GM12801 (cell line): ENCODE results near the gene LONRF2.

ENCODE experiments used
- TF ChIP-seq, protein P1 (sequence below): IDR thresholded peaks from one replicate; pipeline ENCODE4 v1.5.1; 2011; ENCODE audit warnings: control low read depth; ENCODE audit not compliant: insufficient read length; ENCODE audit errors: extremely low read depth

LONRF2 gene

GRCh38 chr2:100294162-100294497 lies 28.2 kb downstream of the LONRF2 start:
- TF ChIP-seq, protein P1, sequence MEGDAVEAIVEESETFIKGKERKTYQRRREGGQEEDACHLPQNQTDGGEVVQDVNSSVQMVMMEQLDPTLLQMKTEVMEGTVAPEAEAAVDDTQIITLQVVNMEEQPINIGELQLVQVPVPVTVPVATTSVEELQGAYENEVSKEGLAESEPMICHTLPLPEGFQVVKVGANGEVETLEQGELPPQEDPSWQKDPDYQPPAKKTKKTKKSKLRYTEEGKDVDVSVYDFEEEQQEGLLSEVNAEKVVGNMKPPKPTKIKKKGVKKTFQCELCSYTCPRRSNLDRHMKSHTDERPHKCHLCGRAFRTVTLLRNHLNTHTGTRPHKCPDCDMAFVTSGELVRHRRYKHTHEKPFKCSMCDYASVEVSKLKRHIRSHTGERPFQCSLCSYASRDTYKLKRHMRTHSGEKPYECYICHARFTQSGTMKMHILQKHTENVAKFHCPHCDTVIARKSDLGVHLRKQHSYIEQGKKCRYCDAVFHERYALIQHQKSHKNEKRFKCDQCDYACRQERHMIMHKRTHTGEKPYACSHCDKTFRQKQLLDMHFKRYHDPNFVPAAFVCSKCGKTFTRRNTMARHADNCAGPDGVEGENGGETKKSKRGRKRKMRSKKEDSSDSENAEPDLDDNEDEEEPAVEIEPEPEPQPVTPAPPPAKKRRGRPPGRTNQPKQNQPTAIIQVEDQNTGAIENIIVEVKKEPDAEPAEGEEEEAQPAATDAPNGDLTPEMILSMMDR: no peak

GRCh38 chr2:100293341-100294161 lies 28.8 kb downstream of the LONRF2 start:
- TF ChIP-seq, protein P1: no peak

DNA sequence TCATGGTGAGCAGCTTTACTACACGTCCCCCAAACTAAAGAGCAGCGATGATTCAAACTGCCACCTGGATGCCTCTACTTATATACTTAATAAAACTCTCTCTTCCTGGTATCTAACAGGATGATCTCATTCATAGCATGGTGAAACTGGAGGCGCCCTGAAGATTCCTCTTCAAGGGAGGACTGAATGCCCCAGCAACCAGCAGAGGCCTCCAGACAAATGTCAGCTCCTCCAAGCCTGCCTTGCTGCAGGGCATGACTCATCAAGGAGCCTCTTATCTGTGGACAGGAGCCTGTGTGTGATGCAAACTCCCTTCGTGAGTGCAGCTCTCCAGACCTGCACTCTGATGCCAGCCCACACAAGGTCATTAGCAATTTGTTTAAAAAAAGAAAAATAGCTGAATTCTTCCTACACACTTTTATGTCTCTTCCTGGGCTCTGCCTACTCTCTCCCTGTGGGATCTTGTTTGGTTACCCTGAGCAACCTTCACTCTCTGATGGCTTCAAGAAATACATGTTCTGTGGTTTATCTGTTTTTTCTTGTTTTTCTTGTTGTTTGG lies 30.2 kb downstream of the LONRF2 start:
- TF ChIP-seq, protein P1: no peak

- TF ChIP-seq, protein P1: no peak
These were observed 30.9 kb downstream of the LONRF2 start for GRCh38 chr2:100291152-100291970.

DNA sequence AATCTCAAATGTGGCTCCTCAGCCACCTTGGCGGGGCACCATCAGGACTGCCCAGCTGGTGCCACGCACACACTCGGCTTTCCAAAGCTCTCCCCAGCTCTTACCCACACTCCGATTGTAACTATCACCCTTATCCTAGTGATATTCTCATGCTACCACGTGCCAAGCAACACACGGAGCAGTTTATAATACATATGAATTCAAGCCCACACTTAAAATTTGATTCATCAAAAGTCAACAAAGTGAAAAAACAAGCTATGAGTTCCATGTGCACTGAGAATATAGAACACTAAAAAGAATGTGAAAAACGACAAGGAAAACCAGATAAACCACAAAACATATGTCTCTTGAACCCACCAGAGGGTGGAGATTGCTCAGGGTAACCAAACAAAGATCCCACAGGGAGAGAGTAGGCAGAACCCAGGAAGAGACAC lies 31.6 kb downstream of the LONRF2 start:
- TF ChIP-seq, protein P1: no peak

- TF ChIP-seq, protein P1: no peak
These were observed 33.3 kb downstream of the LONRF2 start for GRCh38 chr2:100289020-100289419.

- TF ChIP-seq, protein P1: no peak
These were observed 36.0 kb downstream of the LONRF2 start for GRCh38 chr2:100286318-100286717.
